Right ventricle myocardium superior (tissue), 1 donor: Measurements from ENCODE around the gene ZCCHC24. TPM values are rescaled to one million over a fixed set of nuclear protein-coding genes. Genes with fewer than 3 reads are reported as not detected.

Experiments used
- ATAC-seq: fragments of 200-7000 bp; cut with Tn5 transposase; one replicate; pipeline ENCODE4 v1.9.1; 2020; ENCODE audit warnings: mild to moderate bottlenecking; ENCODE audit not compliant: poor library complexity
- DNase-seq: peaks from one replicate; pipeline ENCODE4 v3.0.0-alpha.2; 2020
- intact Hi-C: fragments of 100-400 bp; cut with DNase I; formaldehyde crosslinking; loops from one replicate; pipeline ENCODE4 v1.11.2; 2022
- total RNA-seq: library from RNA; stranded (reverse); fragmentation: NEBNext Ultra II Directional; extraction: Animal tissue kit (Norgen Biotek cat#: 25700); gene quantifications from one replicate; pipeline ENCODE4 v1.2.1, GENCODE V29; 2021
- donor health status: DM: no; HTN: yes; CAD: no; lungs with severe emphysema.

ZCCHC24 gene
- total RNA-seq, 1 donor from 2014 or later: 53.3 TPM

DNA sequence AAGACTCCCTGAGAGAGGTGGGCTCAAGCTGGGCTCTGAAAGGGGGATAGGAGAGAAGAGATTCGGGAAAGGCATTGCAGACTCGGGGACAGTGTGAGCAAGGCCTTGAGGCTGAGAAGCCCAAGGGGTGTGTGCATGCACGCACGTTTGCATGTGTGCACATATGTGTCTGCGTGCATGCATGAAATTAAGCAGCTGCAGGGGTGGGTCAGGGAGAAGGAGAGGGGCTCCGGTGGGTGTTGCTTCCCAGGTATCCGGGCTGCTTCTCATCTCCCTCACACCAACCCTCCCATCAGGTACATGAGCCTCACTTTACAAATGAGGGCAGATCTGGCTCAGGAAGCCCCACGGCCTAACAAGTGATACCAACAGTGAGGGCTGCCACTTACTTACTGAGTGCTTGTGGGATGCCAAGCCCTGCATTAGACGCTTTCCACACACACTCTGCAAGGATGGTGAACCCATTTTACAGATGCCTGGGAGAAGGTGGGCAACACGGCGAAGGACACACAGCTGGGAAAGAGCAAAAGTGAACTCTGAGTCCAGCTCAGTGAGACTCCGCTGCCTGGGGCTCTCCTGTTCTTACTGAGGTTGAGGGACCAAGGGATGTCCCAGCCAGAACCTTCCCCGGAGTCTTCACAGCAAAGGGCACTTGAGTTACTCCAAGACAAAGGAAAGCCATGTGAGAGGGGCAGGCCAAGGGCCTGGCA, 26.4 kb downstream of the ZCCHC24 start:
- DNase-seq (peak; percentile 32), ATAC-seq (no peak)
- intact Hi-C loops: no loop called here

DNA sequence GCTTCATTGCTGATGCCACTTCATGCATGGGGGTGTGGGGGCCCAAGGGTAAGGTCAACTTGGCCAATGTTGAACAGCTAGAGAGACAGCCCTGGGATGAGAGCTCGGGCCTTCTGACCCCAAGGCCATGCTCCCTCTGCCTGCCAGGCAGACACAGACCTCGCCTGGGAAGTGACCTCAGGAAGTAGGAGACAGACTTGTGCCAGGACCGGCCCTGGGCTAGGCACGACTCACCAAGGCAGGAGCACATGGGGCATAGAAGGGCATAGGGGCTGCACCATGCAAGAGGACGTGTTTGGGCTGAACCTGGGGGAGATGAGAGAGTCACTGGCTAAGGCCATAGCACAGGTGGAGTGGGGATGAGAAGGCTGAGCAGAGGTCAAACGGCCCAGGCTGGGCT, 27.1 kb downstream of the ZCCHC24 start:
- intact Hi-C loops: no loop called here
- DNase-seq (peak; percentile 28), ATAC-seq (no peak)

DNA sequence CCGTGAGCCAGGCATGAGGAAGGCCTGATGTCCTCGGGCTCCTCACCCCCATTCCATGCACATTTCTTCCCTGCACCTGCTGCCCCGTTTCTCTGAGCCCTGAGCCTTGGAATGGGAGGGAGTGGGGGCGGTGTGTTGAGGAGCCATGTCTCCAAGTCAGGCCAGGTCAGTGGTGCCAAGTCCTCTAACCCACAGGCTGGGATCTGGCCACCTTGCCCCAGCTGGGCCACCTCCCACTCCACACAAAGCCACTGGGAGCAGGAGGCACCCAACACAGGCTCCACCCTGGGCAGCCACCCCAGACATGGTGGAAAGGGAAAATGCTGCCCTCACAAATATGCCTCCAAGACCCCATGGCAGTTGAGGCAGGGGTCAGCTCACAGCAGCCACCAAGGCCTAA, 27.7 kb downstream of the ZCCHC24 start:
- DNase-seq (peak; percentile 37), ATAC-seq (no peak)
- intact Hi-C loops: no loop called here

DNA sequence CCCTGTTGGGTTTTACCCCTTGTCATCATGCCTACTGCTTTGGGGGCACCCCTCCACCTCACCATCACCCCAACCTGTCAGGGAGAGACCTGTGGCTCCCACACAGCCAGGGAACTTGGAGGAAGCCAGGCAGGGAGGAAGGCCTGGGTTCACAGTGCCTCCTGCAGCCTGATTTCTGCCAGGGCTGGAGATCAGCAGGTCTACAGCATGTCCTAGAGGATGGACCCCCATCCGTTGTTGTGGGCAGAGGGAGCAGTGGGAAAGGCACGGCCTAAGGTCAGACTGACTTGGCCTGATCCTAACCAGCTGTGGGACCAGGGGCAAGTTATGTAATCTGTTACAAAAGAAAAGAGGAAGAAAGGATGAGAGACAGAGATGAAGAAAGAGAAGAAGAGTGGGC, 28.2 kb downstream of the ZCCHC24 start:
- ATAC-seq (no peak), DNase-seq (peak; percentile 31)
- intact Hi-C loops: no loop called here

DNA sequence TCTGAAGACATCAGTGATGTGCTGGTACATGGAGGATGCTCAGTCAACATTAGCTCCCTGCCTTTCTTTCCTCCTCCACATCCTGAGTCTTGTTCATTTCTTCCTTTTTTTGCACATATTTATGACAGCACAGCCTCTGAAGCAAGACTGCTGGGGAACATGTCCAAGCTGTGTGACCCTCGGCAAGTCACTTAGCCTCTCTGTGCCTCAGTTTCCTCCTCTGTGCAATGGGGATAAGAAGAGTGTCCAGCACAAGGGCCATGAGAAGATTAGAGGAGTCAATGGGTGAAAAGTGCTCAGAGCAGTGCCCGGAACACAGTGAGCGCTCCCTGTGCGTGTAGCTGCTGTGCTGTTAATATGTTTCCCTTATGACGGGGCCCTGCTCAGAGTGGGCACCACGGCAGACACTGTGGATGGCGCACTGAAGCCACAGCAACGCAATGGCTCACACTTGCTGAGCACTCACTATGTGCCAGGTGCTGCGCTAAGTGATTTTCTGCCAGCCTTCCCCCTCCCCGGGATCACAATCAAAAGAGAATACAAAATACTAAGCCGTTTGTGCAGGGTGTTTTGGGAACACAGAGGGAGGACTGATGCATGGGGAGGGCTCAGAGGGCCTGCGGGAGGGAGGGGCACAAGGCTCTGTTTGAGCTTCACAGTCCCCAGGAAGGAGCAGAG, 28.7 kb downstream of the ZCCHC24 start:
- intact Hi-C loops: no loop called here
- no peak for ATAC-seq

DNA sequence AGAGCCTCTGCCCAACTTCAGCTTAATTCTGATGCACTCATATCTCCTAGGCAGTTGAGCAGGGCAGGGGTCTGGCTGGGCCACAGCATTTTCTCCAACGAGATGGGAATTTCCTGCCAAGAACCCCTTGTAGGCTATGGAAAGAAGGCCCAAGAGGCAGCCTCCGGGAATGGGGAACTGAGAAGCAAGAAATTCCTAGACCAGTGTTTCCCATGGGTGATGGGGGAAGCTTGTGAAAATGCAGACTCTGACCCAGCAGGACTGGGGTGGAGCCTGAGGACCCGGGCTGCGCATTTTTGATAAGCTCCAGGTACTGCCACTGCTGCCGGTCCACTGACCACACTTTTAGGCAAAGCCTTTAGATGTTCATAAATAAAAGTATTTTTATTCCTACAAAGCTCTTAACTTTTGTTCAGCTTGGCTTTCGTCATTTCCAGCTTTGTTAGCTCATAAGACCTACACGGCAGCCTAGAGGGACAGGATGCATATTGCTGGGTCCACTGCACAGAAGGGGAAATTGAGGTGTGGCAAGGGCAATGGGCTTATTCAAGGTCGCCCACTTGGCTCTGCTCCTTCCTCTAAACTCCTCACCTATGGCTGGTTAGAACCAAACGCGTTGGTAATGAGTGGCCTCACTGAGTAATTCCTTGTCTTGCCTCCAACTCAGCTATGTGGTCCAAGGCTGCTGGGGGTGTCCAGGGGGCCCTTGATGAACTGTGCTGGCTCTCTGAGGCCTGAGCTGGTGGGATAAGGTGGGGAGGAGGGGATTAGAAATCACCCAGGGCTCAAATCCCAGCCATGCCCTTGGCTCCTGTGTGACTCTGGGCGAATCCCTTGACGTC, 29.5 kb downstream of the ZCCHC24 start:
- peak; percentile 22 for DNase-seq
- no peak for ATAC-seq
- intact Hi-C loops: no loop called here

More for the DNA sequence above, 28.7 kb downstream of the ZCCHC24 start:
- peak; percentile 25 for DNase-seq

DNA sequence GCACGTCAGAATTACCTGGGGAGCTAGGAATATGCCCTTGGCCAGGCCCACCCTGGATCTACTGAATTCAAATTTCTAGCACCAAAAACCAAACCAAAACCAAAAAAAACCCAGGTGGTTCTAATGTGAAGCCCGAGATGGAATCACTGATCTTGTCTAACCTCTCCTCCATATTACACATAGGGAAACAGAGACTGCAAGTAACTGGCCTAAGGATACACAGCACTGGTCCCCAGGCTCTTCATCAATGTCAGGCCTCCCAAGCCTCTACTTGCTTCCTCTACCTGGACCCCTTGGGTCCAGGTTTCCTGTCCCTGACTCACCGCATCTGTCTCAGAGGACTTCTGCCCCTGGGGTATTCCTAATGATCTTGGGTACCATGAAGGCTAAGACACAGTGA, 30.7 kb downstream of the ZCCHC24 start:
- DNase-seq (peak; percentile 10), ATAC-seq (no peak)
- intact Hi-C loops: no loop called here

DNA sequence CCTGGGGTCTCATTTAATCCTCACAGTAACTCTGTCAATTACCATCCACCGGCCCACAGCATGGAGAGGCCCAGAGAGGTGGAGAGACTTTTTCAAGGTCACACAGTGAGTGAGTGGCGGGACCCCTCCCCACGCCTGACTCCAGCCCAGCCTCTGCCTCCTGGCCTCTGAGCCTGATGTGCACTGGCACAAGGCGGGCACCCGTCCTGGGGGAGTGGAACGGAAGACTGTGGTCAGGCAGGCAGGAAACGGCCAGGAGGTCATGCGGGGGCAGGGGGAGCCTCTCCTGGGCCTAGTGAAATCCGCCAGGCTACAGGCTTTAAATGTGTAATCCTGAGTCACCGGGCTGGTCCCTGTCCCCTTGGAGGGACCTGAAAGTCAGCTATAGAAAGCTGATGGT, 32.2 kb downstream of the ZCCHC24 start:
- no peak for ATAC-seq
- intact Hi-C loops: no loop called here
- peak; percentile 68 for DNase-seq

DNA sequence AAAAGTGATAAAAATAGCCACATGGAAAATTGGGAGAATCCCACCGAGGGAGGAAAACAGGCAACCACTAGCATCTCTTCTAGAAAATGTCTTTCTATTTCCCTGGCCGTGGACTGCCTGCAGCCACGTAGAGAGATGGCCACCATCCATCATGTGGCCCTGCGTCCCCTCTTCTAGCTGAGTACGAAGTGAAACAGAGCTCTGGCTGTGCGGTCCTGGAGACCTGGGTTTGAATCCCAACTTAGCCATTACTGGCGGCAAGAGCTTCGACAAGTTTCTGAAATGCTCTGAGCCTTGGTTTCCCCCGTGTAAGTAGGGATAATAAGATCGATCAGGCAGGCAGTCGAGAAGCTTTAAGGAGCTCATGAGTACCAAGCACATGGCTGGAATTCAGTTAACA, 32.9 kb downstream of the ZCCHC24 start:
- peak; percentile 20 for DNase-seq
- intact Hi-C loops: no loop called here
- ATAC-seq: no peak

DNA sequence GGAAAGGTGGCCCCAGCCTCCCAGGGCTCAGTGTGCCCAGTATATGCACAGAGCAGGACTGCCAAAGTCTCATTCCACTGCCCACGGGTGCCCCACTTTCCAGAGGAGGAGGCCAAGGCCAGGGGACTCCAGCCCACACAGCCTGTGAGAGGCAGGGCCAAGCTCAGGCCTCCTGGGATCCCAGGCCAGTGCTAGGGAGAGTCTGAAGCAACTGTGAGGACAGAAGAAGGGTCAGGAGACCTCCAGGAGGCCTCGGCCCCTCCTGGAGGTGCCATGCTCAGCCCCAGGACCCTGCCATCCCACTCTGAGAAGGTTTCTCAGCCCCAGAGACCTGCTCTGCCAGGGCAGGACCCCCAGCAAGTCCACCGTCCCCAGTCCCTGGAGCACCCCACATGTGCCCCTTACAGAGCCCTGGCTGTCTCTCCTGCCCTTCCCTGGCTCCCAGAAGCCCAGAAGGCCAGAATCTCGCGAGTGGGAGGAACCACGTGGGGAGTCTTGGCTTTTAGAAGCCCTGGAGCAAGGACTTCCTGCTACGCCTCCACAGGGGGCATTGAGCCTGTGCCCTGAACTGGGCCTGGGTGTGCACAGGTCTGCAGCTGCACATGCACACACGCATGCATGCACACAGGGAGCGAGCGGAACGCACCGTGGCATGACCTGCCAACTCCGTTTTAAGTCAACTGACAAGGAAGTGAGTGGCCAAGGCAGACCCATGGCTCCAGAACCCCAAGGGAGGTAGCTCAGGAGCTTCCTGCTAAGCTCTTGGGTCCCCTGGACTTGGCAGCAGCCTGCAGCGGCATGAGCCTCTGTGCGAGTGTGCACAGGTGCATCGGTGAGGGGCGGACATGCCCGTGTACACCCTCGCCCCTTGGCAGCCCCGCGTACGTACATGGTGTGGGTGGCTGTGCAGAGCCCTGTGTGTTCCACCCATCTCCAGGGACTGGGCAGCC, 33.6 kb downstream of the ZCCHC24 start:
- ATAC-seq: no peak
- intact Hi-C loops: no loop called here
- peak; percentile 48 for DNase-seq

DNA sequence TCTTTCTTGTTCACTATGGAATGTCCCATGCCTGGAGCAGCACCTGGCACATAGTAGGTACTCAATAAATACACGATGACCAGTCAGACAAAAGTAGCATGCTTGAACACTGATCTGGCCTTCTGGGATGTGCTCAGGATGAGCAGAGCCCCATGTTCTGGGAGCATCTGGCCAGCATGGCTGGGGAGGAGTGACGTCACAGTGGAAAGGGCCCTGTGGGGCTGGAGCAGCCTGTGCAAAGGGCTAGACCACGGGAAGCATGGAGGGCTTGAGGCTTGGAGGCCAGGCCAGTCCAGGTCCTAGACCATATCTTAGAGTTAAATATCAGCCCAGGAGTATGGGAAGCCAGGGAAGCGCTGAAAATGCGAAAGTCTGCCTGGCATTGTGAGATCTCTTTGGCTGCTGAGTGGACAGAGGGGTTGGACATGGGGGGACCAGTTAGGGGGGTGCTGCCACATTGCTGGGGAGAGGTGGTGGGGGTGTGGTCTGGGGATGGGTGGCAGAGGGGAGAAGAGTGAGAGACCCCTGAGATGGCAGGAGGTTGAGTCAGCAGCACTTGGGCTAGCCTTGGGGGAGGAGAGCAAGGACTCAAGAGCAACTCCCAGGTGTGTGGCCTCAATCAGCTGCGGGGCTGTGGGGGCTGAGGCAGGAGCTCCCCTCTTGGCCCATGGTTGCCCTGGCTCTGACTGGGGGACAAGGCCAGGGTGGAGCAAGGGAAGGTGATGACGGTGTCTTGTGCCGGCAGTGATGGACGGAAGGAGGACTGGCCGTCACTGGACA, 34.9 kb downstream of the ZCCHC24 start:
- peak; percentile 54 for DNase-seq
- ATAC-seq: no peak
- intact Hi-C loops: no loop called here

DNA sequence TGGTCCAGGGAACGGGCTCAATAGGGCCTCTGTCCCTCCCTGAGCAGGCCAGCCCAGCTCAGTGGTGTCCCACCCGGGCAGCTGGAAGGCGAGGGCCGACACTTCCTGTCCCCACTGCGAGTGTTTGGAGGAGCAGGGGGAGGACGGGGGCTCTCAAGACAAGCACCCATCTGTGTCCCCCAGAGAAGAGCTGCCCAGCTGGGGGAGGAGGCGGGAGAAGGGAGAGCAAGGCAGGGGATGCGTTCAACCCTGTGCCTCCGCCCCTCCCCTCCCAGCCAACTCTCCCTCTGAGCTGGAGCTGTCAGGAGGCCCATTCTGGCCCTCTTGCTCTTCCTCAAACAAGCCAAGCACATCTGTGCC, 35.7 kb downstream of the ZCCHC24 start:
- DNase-seq (peak; percentile 46), ATAC-seq (no peak)
- intact Hi-C loops: no loop called here

DNA sequence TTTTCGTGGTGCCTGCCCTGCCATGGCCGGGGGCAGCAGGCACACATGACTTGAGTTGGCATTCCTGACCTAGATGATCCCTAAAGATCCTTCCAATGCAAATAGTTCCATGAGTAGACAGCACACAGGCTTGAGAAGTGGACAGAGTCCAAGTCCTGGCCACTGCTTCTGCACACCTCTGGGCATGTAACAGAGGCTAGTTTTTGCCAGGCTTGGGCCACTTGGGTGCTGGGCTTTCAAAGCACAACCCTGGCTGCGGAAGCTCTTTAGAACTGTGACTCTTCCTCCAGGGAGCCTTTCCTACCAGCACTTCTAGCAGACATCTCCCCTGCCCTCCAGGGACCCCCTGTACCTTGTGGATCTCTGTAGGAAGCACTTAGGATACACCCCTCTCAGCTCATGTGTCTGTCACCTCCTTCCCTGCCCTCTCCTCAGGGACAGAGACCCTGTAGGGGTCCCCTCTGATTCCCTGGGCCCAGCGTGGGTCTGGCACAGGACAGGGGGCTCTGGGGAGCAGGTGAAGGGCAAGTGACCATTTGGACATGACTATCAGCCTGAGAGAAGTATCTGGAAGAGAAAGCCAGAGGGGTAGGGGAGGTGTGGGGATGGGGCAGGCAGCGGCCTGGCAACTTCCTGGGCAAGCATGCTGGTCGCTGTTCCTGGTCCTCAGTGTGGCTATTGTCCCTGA, 36.2 kb downstream of the ZCCHC24 start:
- peak; percentile 21 for DNase-seq
- ATAC-seq: no peak
- intact Hi-C loops: no loop called here

DNA sequence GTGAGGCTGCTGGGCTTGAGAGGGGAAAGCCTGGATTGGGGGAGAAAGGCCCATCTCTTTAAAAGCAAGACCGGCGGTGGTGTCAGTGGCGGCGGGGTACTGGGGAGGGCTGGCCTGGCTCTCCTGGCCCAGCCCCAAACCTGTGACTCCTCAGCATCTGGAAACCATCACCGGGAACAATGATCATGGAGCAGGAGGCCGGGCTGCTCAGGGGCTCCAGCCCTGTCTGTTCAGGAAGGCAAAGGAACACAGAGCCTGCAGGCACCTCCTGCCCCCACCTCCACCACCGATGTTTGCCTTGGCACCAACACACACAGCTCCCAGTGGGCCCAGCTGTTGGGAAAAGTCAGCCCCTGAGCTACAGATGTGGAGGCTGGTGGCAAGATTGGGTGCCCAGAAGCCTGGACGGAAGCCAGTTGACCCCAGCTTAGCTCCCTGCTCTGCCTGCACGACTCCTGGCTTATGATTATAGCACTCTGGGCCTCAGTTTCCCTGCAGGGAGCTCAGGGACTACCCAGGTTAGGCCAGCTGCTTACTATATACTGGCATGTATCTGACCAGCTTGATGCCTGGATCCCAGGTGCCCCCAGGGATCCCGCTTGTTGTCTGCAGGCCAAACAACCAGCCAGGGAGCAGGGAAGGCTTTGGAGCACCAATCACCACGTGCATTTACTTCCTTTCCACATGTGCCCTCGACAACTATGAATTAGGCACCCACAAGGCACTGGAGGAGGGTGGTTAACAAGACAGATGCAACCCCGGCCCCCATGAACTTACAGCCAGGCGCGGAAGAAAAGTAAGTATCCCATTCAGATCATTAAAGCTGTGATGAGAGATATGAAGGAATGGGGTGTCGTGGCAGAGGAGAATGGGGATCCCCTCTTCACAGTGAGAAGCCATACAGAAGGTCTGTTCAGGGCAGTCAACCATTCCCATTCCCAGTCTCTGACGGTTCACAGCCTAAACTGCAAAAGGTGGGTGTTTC, 37.3 kb downstream of the ZCCHC24 start:
- DNase-seq: peak; percentile 62
- ATAC-seq: peak; percentile 29
- intact Hi-C loops: no loop called here

DNA sequence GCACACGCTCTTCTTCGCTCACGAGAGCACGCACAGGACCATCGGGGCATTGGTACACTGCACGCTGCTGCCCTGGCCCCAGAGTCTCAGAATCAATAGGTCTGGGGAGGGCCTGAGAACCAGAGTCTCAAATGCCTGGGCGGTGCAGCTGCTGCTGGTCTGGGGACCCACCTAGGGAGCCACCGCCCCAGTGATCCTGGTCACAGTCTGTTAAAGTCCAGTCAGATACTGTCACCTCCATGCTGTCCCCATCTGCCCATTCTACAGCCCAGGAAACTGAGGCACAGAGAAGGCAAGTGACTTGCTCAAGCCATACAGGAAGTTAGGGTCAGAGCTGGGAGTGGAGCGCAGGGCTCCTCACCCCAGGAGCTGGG, 38.0 kb downstream of the ZCCHC24 start:
- DNase-seq (peak; percentile 26), ATAC-seq (no peak)
- intact Hi-C loops: no loop called here

DNA sequence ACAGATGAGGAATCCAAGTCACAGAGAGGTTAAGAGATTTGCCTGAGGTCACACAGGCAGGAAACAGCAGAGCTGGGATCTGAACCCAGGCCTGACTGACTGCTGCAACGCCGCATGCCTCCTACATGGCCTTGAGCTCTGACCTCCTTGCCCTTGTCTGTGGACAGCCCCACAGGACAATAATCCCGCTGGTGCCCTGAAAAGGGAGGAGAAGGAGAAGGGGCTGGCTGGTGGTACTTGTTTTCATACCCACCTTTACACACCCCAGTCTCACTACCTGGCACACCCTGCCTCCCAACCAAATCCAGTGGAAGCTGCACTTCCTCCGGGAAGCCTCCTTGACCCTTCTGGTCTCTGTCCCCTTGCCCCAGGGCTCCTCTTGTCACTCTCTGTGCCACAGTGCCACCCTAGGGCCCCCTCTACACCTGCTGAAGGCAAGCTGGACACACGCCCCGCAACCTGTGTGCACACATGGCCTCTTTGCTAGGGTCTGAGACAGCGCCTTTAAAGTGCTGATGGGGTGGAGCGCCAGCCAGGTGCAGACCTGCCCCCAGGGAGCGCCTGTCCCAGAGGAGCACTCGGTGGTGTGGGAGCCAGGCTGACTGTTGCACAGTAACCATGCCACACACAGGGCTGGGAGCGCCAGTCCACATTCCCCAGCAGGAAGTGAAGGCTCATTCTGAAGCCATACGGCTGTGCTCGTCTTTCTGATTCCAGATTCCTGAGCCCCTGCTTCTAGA, 38.6 kb downstream of the ZCCHC24 start:
- ATAC-seq (no peak), DNase-seq (peak; percentile 39)
- intact Hi-C loops: no loop called here
